H1 (cell line): ENCODE data around the gene CD247. TPM values are rescaled to one million over a fixed set of nuclear protein-coding genes. Genes with fewer than 3 reads are reported as not detected.

Source experiments
- CTCF ChIA-PET: fragments of 300-600 bp; sonication (Branson Sonifier 250); formaldehyde crosslinking; loops from one replicate; lab custom pipeline; 2021; ENCODE audit not compliant: partially characterized antibody; lab: Charles Lee
- POLR2A ChIA-PET: fragments of 300-600 bp; sonication (Branson Sonifier 250); formaldehyde crosslinking; loops from one replicate; lab custom pipeline; 2021; ENCODE audit warnings: inconsistent platforms; ENCODE audit not compliant: partially characterized antibody; lab: Charles Lee
- DNase-seq, 2 experiments: peaks; one replicate each; pipeline versions ENCODE4 v3.0.0 to v3.0.0-alpha.2; 2010 to 2022; ENCODE audit warnings: low spot score in 2 of 2, low read depth in 1 of 2, mixed read lengths in 1 of 2
- FAIRE-seq: peaks from 2 replicates; lab custom pipeline; 2011; peaks lifted over from hg19 to GRCh38; lab: Jason Lieb, UNC
- H2AFZ ChIP-seq: 2 replicates; pipeline ENCODE4 v1.8.1; 2012; ENCODE audit warnings: low read length, inconsistent platforms
- H2AK5ac ChIP-seq: 2 replicates; pipeline ENCODE4 v1.6.1; 2013; ENCODE audit warnings: low read depth, low read length
- H2BK120ac ChIP-seq: replicated peaks from 2 replicates; pipeline ENCODE3; 2013; ENCODE audit warnings: low read depth, low read length, inconsistent platforms
- H2BK12ac ChIP-seq: 2 replicates; pipeline ENCODE4 v1.6.1; 2013; ENCODE audit warnings: low read depth, low read length
- H2BK15ac ChIP-seq: 2 replicates; pipeline ENCODE4 v1.6.1; 2013; ENCODE audit warnings: low read length
- H2BK20ac ChIP-seq: 2 replicates; pipeline ENCODE4 v1.6.1; 2013; ENCODE audit warnings: low read length
- H2BK5ac ChIP-seq: 2 replicates; pipeline ENCODE4 v1.6.1; 2013; ENCODE audit warnings: low read depth, low read length
- H3K14ac ChIP-seq: 2 replicates; pipeline ENCODE4 v1.6.1; 2013; ENCODE audit warnings: inconsistent platforms; ENCODE audit not compliant: insufficient read length
- H3K18ac ChIP-seq: 2 replicates; pipeline ENCODE4 v1.6.1; 2013; ENCODE audit warnings: low read length; ENCODE audit errors: extremely low read depth
- H3K23ac ChIP-seq: 2 replicates; pipeline ENCODE4 v1.6.1; 2013; ENCODE audit warnings: inconsistent platforms; ENCODE audit not compliant: insufficient read length
- H3K23me2 ChIP-seq: 2 replicates; pipeline ENCODE4 v1.6.1; 2013; ENCODE audit warnings: low read depth, low read length
- H3K27ac ChIP-seq: 2 replicates; pipeline ENCODE4 v1.6.1; 2011; ENCODE audit warnings: low read depth, low read length, inconsistent platforms
- H3K27me3 ChIP-seq, 4 experiments: replicated peaks in 1 of 4; 1 replicate in 1 of 4; 2 replicates in 3 of 4; pipeline versions ENCODE4 v1.6.1 to v1.8.1; 2011 to 2013; ENCODE audit warnings: low read length in 3 of 4, mild to moderate bottlenecking in 3 of 4, inconsistent platforms in 2 of 4, mixed read lengths in 2 of 4, moderate library complexity in 1 of 4; ENCODE audit not compliant: control insufficient read depth in 3 of 4, insufficient read depth in 3 of 4; ENCODE audit errors: extremely low read depth in 1 of 4
- H3K36me3 ChIP-seq, 4 experiments: 2 replicates each; pipeline versions ENCODE4 v1.6.1 to v1.8.1; 2011 to 2013; ENCODE audit warnings: mild to moderate bottlenecking in 4 of 4, low read length in 3 of 4, moderate library complexity in 2 of 4, control low read depth in 1 of 4, inconsistent platforms in 1 of 4; ENCODE audit not compliant: insufficient read depth in 4 of 4, control insufficient read depth in 2 of 4
- H3K4ac ChIP-seq: replicated peaks from 2 replicates; pipeline ENCODE3; 2013; ENCODE audit warnings: low read length, low read depth, mixed read lengths, inconsistent platforms; ENCODE audit not compliant: insufficient read length
- H3K4me1 ChIP-seq, 4 experiments: replicated peaks in 1 of 4; 1 replicate in 1 of 4; 2 replicates in 3 of 4; pipeline versions ENCODE4 v1.6.1 to v1.8.1; 2011 to 2013; ENCODE audit warnings: low read length in 3 of 4, inconsistent platforms in 2 of 4, mixed read lengths in 1 of 4; ENCODE audit not compliant: insufficient read depth in 4 of 4, control insufficient read depth in 3 of 4
- H3K4me2 ChIP-seq, 2 experiments: 2 replicates each; pipeline versions ENCODE4 v1.6.1 to v1.8.1; 2011 to 2013; ENCODE audit warnings: low read depth in 2 of 2, low read length in 2 of 2, control low read depth in 1 of 2, inconsistent platforms in 1 of 2, mild to moderate bottlenecking in 1 of 2; ENCODE audit not compliant: insufficient read depth in 1 of 2
- H3K4me3 ChIP-seq, 4 experiments: fragments of 200-600, 300-600 bp in 1 of 4; sonication (generic), shearing (Covaris generic), sonication (Bioruptor Twin) in 1 of 4; 2 replicates each; pipeline versions ENCODE4 v1.5.1 to v1.8.1; 2011 to 2016; ENCODE audit warnings: low read length in 4 of 4, low read depth in 3 of 4, control low read depth in 2 of 4, inconsistent platforms in 2 of 4, mild to moderate bottlenecking in 2 of 4, mixed read lengths in 1 of 4, moderate library complexity in 1 of 4; ENCODE audit not compliant: insufficient read depth in 2 of 4; ENCODE audit errors: extremely low read depth in 1 of 4
- H3K56ac ChIP-seq: replicated peaks from 2 replicates; pipeline ENCODE3; 2013; ENCODE audit warnings: low read depth, mild to moderate bottlenecking, mixed read lengths, low read length, inconsistent platforms; ENCODE audit not compliant: insufficient read length
- H3K79me1 ChIP-seq: 2 replicates; pipeline ENCODE4 v1.6.1; 2013; ENCODE audit warnings: low read depth, low read length, control low read depth
- H3K79me2 ChIP-seq, 2 experiments: 2 replicates each; pipeline versions ENCODE4 v1.6.1 to v1.8.1; 2012 to 2013; ENCODE audit warnings: low read length in 2 of 2, mild to moderate bottlenecking in 2 of 2, inconsistent platforms in 1 of 2; ENCODE audit not compliant: insufficient read depth in 2 of 2, control insufficient read depth in 1 of 2
- H3K9ac ChIP-seq, 4 experiments: replicated peaks in 1 of 4; 1 replicate in 1 of 4; 2 replicates in 3 of 4; pipeline versions ENCODE4 v1.6.1 to v1.8.1; 2011 to 2013; ENCODE audit warnings: low read depth in 3 of 4, low read length in 3 of 4, control low read depth in 2 of 4, mild to moderate bottlenecking in 2 of 4, moderate library complexity in 2 of 4, inconsistent platforms in 1 of 4; ENCODE audit errors: extremely low read depth in 1 of 4
- H3K9me3 ChIP-seq, 2 experiments: 2 replicates each; pipeline versions ENCODE4 v1.6.1 to v1.8.1; 2012 to 2013; ENCODE audit warnings: mild to moderate bottlenecking in 2 of 2, moderate library complexity in 2 of 2, control low read depth in 1 of 2, inconsistent platforms in 1 of 2, low read depth in 1 of 2, low read length in 1 of 2, mixed read lengths in 1 of 2; ENCODE audit not compliant: insufficient read depth in 2 of 2
- H4K20me1 ChIP-seq, 2 experiments: replicated peaks in 1 of 2; 2 replicates each; pipeline versions ENCODE3 to v1.8.1; 2011 to 2013; ENCODE audit warnings: inconsistent platforms in 2 of 2, low read length in 2 of 2, mild to moderate bottlenecking in 1 of 2; ENCODE audit not compliant: insufficient read depth in 2 of 2, control insufficient read depth in 1 of 2
- H4K5ac ChIP-seq: 2 replicates; pipeline ENCODE4 v1.6.1; 2013; ENCODE audit warnings: low read length, low read depth, mixed read lengths, inconsistent platforms; ENCODE audit not compliant: insufficient read length
- H4K8ac ChIP-seq: 2 replicates; pipeline ENCODE4 v1.8.0; 2013; ENCODE audit warnings: mild to moderate bottlenecking, moderate library complexity, low read length, inconsistent platforms; ENCODE audit not compliant: insufficient read depth; ENCODE audit errors: extremely low read depth
- H4K91ac ChIP-seq: replicated peaks from 2 replicates; pipeline ENCODE3; 2013; ENCODE audit warnings: low read length, mixed read lengths, inconsistent platforms; ENCODE audit not compliant: insufficient read length
- CTBP2 ChIP-seq: IDR thresholded peaks from 2 replicates; pipeline ENCODE4 v1.7.0; 2011; ENCODE audit warnings: borderline replicate concordance, mild to moderate bottlenecking, moderate library complexity, mixed read lengths, low read length; ENCODE audit not compliant: insufficient read depth, insufficient read length
- EGR1 ChIP-seq: IDR thresholded peaks from 2 replicates; pipeline ENCODE4 v1.6.1; 2011; ENCODE audit warnings: low read depth, low read length, borderline replicate concordance
- EZH2 ChIP-seq: fragments of 200-600 bp; sonication (generic); IDR thresholded peaks from 2 replicates; pipeline ENCODE4 v1.7.1; 2012; ENCODE audit warnings: low read depth, mild to moderate bottlenecking, moderate library complexity, low read length, inconsistent platforms; ENCODE audit not compliant: severe bottlenecking
- NRF1 ChIP-seq: IDR thresholded peaks from 2 replicates; pipeline ENCODE4 v1.6.1; 2011; ENCODE audit warnings: mild to moderate bottlenecking, low read depth, low read length, improper control_type of control experiment
- POLR2AphosphoS5 ChIP-seq: IDR thresholded peaks from 2 replicates; pipeline ENCODE4 v1.6.1; 2011; ENCODE audit warnings: low read depth, low read length
- SP4 ChIP-seq: IDR thresholded peaks from 2 replicates; pipeline ENCODE4 v1.6.1; 2012; ENCODE audit warnings: low read length, inconsistent platforms
- ZNF274 ChIP-seq: IDR thresholded peaks from 2 replicates; pipeline ENCODE4 v1.7.0; 2012; ENCODE audit warnings: low read length, borderline replicate concordance; ENCODE audit errors: extremely low read depth
- WGBS, 2 experiments: shearing (Covaris generic) in 1 of 2; methylation state at CpG; one replicate each; pipeline versions ENCODE4 v1.1.6 to v1.1.7; 2013 to 2015; ENCODE audit warnings: low lambda C conversion rate in 2 of 2, mixed read lengths in 2 of 2, inconsistent platforms in 1 of 2, low coverage in 1 of 2, missing lambda C conversion rate in 1 of 2; ENCODE audit not compliant: insufficient replicate concordance in 2 of 2, insufficient coverage in 1 of 2, insufficient read length in 1 of 2; ENCODE audit errors: extremely low coverage in 1 of 2, missing lambda C conversion rate in 1 of 2; 5-methylcytosine and 5-hydroxymethylcytosine counted together
- polyA plus RNA-seq, 7 experiments: library from polyadenylated mRNA; depleted of rRNA in 3 of 7; stranded (reverse) in 5 of 7; unstranded in 2 of 7; fragments of >200 nt in 5 of 7; fragments of 200-250 nt in 2 of 7; gene quantifications; 1 replicate in 5 of 7; 2 replicates in 1 of 7; 4 replicates in 1 of 7; pipeline versions ENCODE4 v1.2.1 to v1.2.3, GENCODE V29; 2011 to 2013; ENCODE audit warnings: missing spikeins in 2 of 7, mixed read lengths in 2 of 7
- total RNA-seq: library from RNA; stranded (reverse); fragmentation: NEBNext Ultra II Directional; extraction: Animal tissue kit (Norgen Biotek cat#: 25700); gene quantifications from 2 replicates; pipeline ENCODE4 v1.2.1, GENCODE V29; 2021

The CD247 gene
- total and polyA plus RNA-seq, 2 of the 8 experiments (the other 6 are each of a cell fraction or from before 2014, with no cell fraction given) = 2.0 to 2.2 TPM

GRCh38 chr1:167503626-167504466 is 14.5 kb downstream of the CD247 start:
- no peaks in the 10 kb centered on the region for H3K36me3 ChIP-seq
- H2BK120ac ChIP-seq = no peak overlapping the region
- 78% methylated on average over 14 of the region's 14 CpGs; no CpG with 5 or more reads in 1 of the 2 experiments for WGBS, 2 experiments
- H4K5ac ChIP-seq = no peak overlapping the region
- H2BK15ac ChIP-seq = no peak overlapping the region
- peaks cover 0 to 2% (median 0%) of the 10 kb centered on the region in 4 experiments; a peak in 1 of 7 replicates for H3K27me3 ChIP-seq
- H3K4ac ChIP-seq = no peak overlapping the region
- no peak overlapping the region for H4K91ac ChIP-seq
- H3K27ac ChIP-seq = no peak overlapping the region
- H3K4me2 ChIP-seq = no peak overlapping the region
- ChIA-PET POLR2A (no interaction called here), CTCF (interaction anchor here (1.1 to 1.8 kb wide), 3 partner anchors 16 to 30 kb away, joined by 3 to 5 read pairs (median 4); no protein-coding TSS in a partner anchor)
- no peak overlapping the region for H2BK20ac ChIP-seq
- H3K9me3 ChIP-seq = no peaks in the 10 kb centered on the region
- FAIRE-seq = no peak
- no peaks in the 10 kb centered on the region for H3K79me1 ChIP-seq
- no peak overlapping the region for H3K23ac ChIP-seq
- DNase-seq = peak in 1 of 2 experiments; percentile 42
- no peak overlapping the region for H4K8ac ChIP-seq
- H3K23me2 ChIP-seq = no peaks in the 10 kb centered on the region
- H3K79me2 ChIP-seq = no peaks in the 10 kb centered on the region
- no peak overlapping the region for H3K56ac ChIP-seq
- TF ChIP-seq SP4 (no peak), CTBP2 (no peak), ZNF274 (no peak), EZH2 (no peak), POLR2AphosphoS5 (no peak), NRF1 (no peak), EGR1 (no peak)
- H3K14ac ChIP-seq = no peak overlapping the region
- H2BK5ac ChIP-seq = no peak overlapping the region
- H3K4me1 ChIP-seq = peaks cover 4 to 12% (median 9%) of the 10 kb centered on the region in 4 experiments; a peak in 5 of 7 replicates
- no peak overlapping the region for H2BK12ac ChIP-seq
- H3K9ac ChIP-seq = no peak overlapping the region
- no peak overlapping the region for H2AK5ac ChIP-seq
- H3K4me3 ChIP-seq = no peak overlapping the region
- H4K20me1 ChIP-seq = no peaks in the 10 kb centered on the region
- H2AFZ ChIP-seq = no peak overlapping the region
- H3K18ac ChIP-seq = no peak overlapping the region; the same call in 1 of the 2 replicates
